Renal pelvis (tissue), 4 donors: Measurements from ENCODE around the gene ADGRD1. TPM values are rescaled to one million over a fixed set of nuclear protein-coding genes. Genes with fewer than 3 reads are reported as not detected.
"Not testable (repeated sequence)": the region's sequence is repeated elsewhere in the genome, so short reads cannot be mapped to it uniquely, and the experiment has no call there.

Source experiments
- DNase-seq: peaks from one replicate; pipeline ENCODE4 v3.0.0-alpha.2; 2013
- polyA plus RNA-seq, 3 donors: library from polyadenylated mRNA; unstranded; fragments of 120-200 nt; gene quantifications; one replicate each; pipeline ENCODE4 v1.2.1, GENCODE V29; 2013; ENCODE audit not compliant: insufficient read length in 3 of 3

ADGRD1 gene
- polyA plus RNA-seq, 3 donors: 10.3 to 16.2 (median 12.8) TPM

- DNase-seq: no peak
Observed at GRCh38 chr12:130984183-130985058, 30.7 kb downstream of the ADGRD1 start.

- no peak for DNase-seq
Observed at GRCh38 chr12:130987151-130987931, 33.6 kb downstream of the ADGRD1 start.

- DNase-seq: no peak
Observed at GRCh38 chr12:130988261-130988660, 34.6 kb downstream of the ADGRD1 start.

GRCh38 chr12:130988751-130989150 is 35.0 kb downstream of the ADGRD1 start:
- no peak for DNase-seq

GRCh38 chr12:130989391-130989790 is 35.7 kb downstream of the ADGRD1 start:
- DNase-seq: no peak

- DNase-seq: no peak
Observed at GRCh38 chr12:130990034-130990433, 36.3 kb downstream of the ADGRD1 start.

GRCh38 chr12:130992448-130992847 is 38.7 kb downstream of the ADGRD1 start:
- no peak for DNase-seq

- DNase-seq: no peak
Observed at GRCh38 chr12:130992979-130993538, 39.4 kb downstream of the ADGRD1 start.

GRCh38 chr12:130993759-130994670 is 40.3 kb downstream of the ADGRD1 start:
- DNase-seq: no peak

- DNase-seq: no peak
Observed at GRCh38 chr12:130994821-130995375, 41.2 kb downstream of the ADGRD1 start.

GRCh38 chr12:130995386-130995969 is 41.8 kb downstream of the ADGRD1 start:
- not testable (repeated sequence) for DNase-seq

- DNase-seq: no peak
Observed at GRCh38 chr12:130998136-130998535, 44.4 kb downstream of the ADGRD1 start.

GRCh38 chr12:131000000-131000486 is 46.3 kb downstream of the ADGRD1 start:
- no peak for DNase-seq

GRCh38 chr12:131001493-131001892 is 47.8 kb downstream of the ADGRD1 start:
- no peak for DNase-seq

- no peak for DNase-seq
Observed at GRCh38 chr12:131002216-131002631, 48.5 kb downstream of the ADGRD1 start.

- no peak for DNase-seq
Observed at GRCh38 chr12:131003036-131003715, 49.5 kb downstream of the ADGRD1 start.

- DNase-seq: no peak
Observed at GRCh38 chr12:131003716-131004045, 50.0 kb downstream of the ADGRD1 start.

GRCh38 chr12:131004166-131004565 is 50.5 kb downstream of the ADGRD1 start:
- DNase-seq: no peak

GRCh38 chr12:131005161-131006035 is 51.7 kb downstream of the ADGRD1 start:
- DNase-seq: no peak
